ENCODE results near the gene SSBP4.

Gene SSBP4

GRCh38 chr19:18415178-18415867 lies 3.9 kb upstream of the SSBP4 start:
- H3K27ac ChIP-seq (ENCODE audit: low read depth, low read length) = no peak overlapping the region
- no peak overlapping the region for H2AFZ ChIP-seq (ENCODE audit: low read depth, low read length, severe bottlenecking)
- no peaks in the 10 kb centered on the region for H3K9me3 ChIP-seq (ENCODE audit: insufficient read depth, low read length)
- no peak overlapping the region for H3K4me2 ChIP-seq (ENCODE audit: low read depth, low read length, poor library complexity, severe bottlenecking)
- no peak overlapping the region for H3K4me3 ChIP-seq (ENCODE audit: insufficient read depth, low read length, poor library complexity, severe bottlenecking)
- H3K36me3 ChIP-seq (ENCODE audit: low read length) = no peaks in the 10 kb centered on the region
- H3K9ac ChIP-seq (ENCODE audit: low read length) = no peak overlapping the region
- no peaks in the 10 kb centered on the region for H3K9me2 ChIP-seq (replicated peaks; ENCODE audit: insufficient read depth, low read length)
- H4K20me1 ChIP-seq (ENCODE audit: low read depth, low read length) = no peaks in the 10 kb centered on the region
- H3K79me2 ChIP-seq (ENCODE audit: insufficient read depth, low read length) = no peaks in the 10 kb centered on the region
- TF ChIP-seq CTCF (IDR thresholded peaks at IDR 0.05; ENCODE audit: insufficient read depth, low read length, poor library complexity, severe bottlenecking) = no peak
- TF ChIP-seq EZH2phosphoT487 (conservative IDR thresholded peaks at IDR 0.05; ENCODE audit: low read length) = no peak
- no peaks in the 10 kb centered on the region for H3K27me3 ChIP-seq (ENCODE audit: low read length)
- peaks cover 6% of the 10 kb centered on the region; the same call in 1 of the 2 replicates for H3F3A ChIP-seq (ENCODE audit: insufficient read depth)

GRCh38 chr19:18416778-18417249 lies 2.4 kb upstream of the SSBP4 start:
- H3K9ac ChIP-seq (ENCODE audit: low read length) = no peak overlapping the region
- H4K20me1 ChIP-seq (ENCODE audit: low read depth, low read length) = no peaks in the 10 kb centered on the region
- TF ChIP-seq CTCF (IDR thresholded peaks at IDR 0.05; ENCODE audit: insufficient read depth, low read length, poor library complexity, severe bottlenecking) = no peak
- TF ChIP-seq EZH2phosphoT487 (conservative IDR thresholded peaks at IDR 0.05; ENCODE audit: low read length) = no peak; the same call in 1 of the 2 replicates
- no peak overlapping the region for H3K4me3 ChIP-seq (ENCODE audit: insufficient read depth, low read length, poor library complexity, severe bottlenecking)
- H3K27me3 ChIP-seq (ENCODE audit: low read length) = no peaks in the 10 kb centered on the region
- no peak overlapping the region for H2AFZ ChIP-seq (ENCODE audit: low read depth, low read length, severe bottlenecking)
- no peaks in the 10 kb centered on the region for H3K36me3 ChIP-seq (ENCODE audit: low read length)
- H3F3A ChIP-seq (ENCODE audit: insufficient read depth) = peaks cover 6% of the 10 kb centered on the region; the same call in 1 of the 2 replicates
- no peak overlapping the region for H3K27ac ChIP-seq (ENCODE audit: low read depth, low read length)
- no peaks in the 10 kb centered on the region for H3K9me3 ChIP-seq (ENCODE audit: insufficient read depth, low read length)
- H3K79me2 ChIP-seq (ENCODE audit: insufficient read depth, low read length) = no peaks in the 10 kb centered on the region
- peak overlapping the region; percentile 31 for H3K4me2 ChIP-seq (ENCODE audit: low read depth, low read length, poor library complexity, severe bottlenecking)
- no peaks in the 10 kb centered on the region for H3K9me2 ChIP-seq (replicated peaks; ENCODE audit: insufficient read depth, low read length)

GRCh38 chr19:18417250-18418028 lies 1.8 kb upstream of the SSBP4 start:
- H3F3A ChIP-seq (ENCODE audit: insufficient read depth) = peaks cover 6% of the 10 kb centered on the region; the same call in 1 of the 2 replicates
- H3K27me3 ChIP-seq (ENCODE audit: low read length) = no peaks in the 10 kb centered on the region
- no peak for TF ChIP-seq EZH2phosphoT487 (conservative IDR thresholded peaks at IDR 0.05; ENCODE audit: low read length)
- TF ChIP-seq CTCF (IDR thresholded peaks at IDR 0.05; ENCODE audit: insufficient read depth, low read length, poor library complexity, severe bottlenecking) = no peak
- H4K20me1 ChIP-seq (ENCODE audit: low read depth, low read length) = no peaks in the 10 kb centered on the region
- no peaks in the 10 kb centered on the region for H3K79me2 ChIP-seq (ENCODE audit: insufficient read depth, low read length)
- H3K36me3 ChIP-seq (ENCODE audit: low read length) = no peaks in the 10 kb centered on the region
- H2AFZ ChIP-seq (ENCODE audit: low read depth, low read length, severe bottlenecking) = no peak overlapping the region
- no peak overlapping the region for H3K4me3 ChIP-seq (ENCODE audit: insufficient read depth, low read length, poor library complexity, severe bottlenecking)
- no peaks in the 10 kb centered on the region for H3K9me2 ChIP-seq (replicated peaks; ENCODE audit: insufficient read depth, low read length)
- no peak overlapping the region for H3K9ac ChIP-seq (ENCODE audit: low read length)
- H3K4me2 ChIP-seq (ENCODE audit: low read depth, low read length, poor library complexity, severe bottlenecking) = peak overlapping the region; percentile 31
- no peaks in the 10 kb centered on the region for H3K9me3 ChIP-seq (ENCODE audit: insufficient read depth, low read length)
- H3K27ac ChIP-seq (ENCODE audit: low read depth, low read length) = no peak overlapping the region

All from SU-DHL-6 (cell line).